ENCODE results near the gene MAP3K15. TPM values are rescaled to one million over a fixed set of nuclear protein-coding genes. Genes with fewer than 3 reads are reported as not detected.
A peak's percentile ranks its signal among the peaks of the same experiment; 100 is the strongest.

Gene MAP3K15
- total RNA-seq, 6 experiments from 2014 or later = 0.09 TPM; not detected in 5

- TF ChIP-seq, protein P1, sequence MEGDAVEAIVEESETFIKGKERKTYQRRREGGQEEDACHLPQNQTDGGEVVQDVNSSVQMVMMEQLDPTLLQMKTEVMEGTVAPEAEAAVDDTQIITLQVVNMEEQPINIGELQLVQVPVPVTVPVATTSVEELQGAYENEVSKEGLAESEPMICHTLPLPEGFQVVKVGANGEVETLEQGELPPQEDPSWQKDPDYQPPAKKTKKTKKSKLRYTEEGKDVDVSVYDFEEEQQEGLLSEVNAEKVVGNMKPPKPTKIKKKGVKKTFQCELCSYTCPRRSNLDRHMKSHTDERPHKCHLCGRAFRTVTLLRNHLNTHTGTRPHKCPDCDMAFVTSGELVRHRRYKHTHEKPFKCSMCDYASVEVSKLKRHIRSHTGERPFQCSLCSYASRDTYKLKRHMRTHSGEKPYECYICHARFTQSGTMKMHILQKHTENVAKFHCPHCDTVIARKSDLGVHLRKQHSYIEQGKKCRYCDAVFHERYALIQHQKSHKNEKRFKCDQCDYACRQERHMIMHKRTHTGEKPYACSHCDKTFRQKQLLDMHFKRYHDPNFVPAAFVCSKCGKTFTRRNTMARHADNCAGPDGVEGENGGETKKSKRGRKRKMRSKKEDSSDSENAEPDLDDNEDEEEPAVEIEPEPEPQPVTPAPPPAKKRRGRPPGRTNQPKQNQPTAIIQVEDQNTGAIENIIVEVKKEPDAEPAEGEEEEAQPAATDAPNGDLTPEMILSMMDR (IDR thresholded peaks at IDR 0.05) = no peak
- no peak for TF ChIP-seq POLR2A (IDR thresholded peaks at IDR 0.05)
- ATAC-seq = no peak
Measured at GRCh38 chrX:19350941-19351384, 164.3 kb downstream of the MAP3K15 start.

GRCh38 chrX:19349264-19349663 lies 166.0 kb downstream of the MAP3K15 start:
- ATAC-seq = no peak
- WGBS (ENCODE audit: insufficient coverage, low coverage, low lambda C conversion rate, missing lambda C conversion rate) = 43% methylated on average over 2 of the region's 2 CpGs

More at GRCh38 chrX:19350941-19351384, 164.3 kb downstream of the MAP3K15 start:
- Histone ChIP-seq H3K36me3 (peaks cover 0 to 32% (median 7%) of the 10 kb centered on the region in 4 donors), H3K27ac (no peak overlapping the region), H3K4me1 (peaks cover 0 to 12% (median 2%) of the 10 kb centered on the region in 4 donors), H3K27me3 (no peaks in the 10 kb centered on the region), H3K9me3 (no peaks in the 10 kb centered on the region), H3K4me3 (no peak overlapping the region)
- intact Hi-C loops (cut with DNase I) = no loop called here
- no peak for DNase-seq
- 50% methylated on average over 8 of the region's 8 CpGs for WGBS (ENCODE audit: insufficient coverage, low coverage, low lambda C conversion rate, missing lambda C conversion rate)

GRCh38 chrX:19347916-19348315 lies 167.4 kb downstream of the MAP3K15 start:
- intact Hi-C loops (cut with DNase I) = loop anchor here in 1 of 2 donors (10.0 kb wide), 1 partner anchor 953 kb away; no protein-coding TSS in a partner anchor
- no peaks in the 10 kb centered on the region for H3K9me3 ChIP-seq
- TF ChIP-seq, protein P1 (IDR thresholded peaks at IDR 0.05) = no peak
- TF ChIP-seq POLR2A (IDR thresholded peaks at IDR 0.05) = no peak

More at GRCh38 chrX:19349264-19349663, 166.0 kb downstream of the MAP3K15 start:
- Histone ChIP-seq H3K27ac (no peak overlapping the region), H3K27me3 (no peaks in the 10 kb centered on the region), H3K4me1 (peaks cover 0 to 10% (median 0%) of the 10 kb centered on the region in 4 donors), H3K36me3 (peaks cover 0 to 26% (median 5%) of the 10 kb centered on the region in 4 donors), H3K4me3 (no peak overlapping the region), H3K9me3 (no peaks in the 10 kb centered on the region)
- TF ChIP-seq POLR2A (IDR thresholded peaks at IDR 0.05) = no peak
- TF ChIP-seq, protein P1 (IDR thresholded peaks at IDR 0.05) = no peak
- no peak for DNase-seq
- intact Hi-C loops (cut with DNase I) = loop anchor here in 1 of 2 donors (10.0 kb wide), 1 partner anchor 954 kb away; no protein-coding TSS in a partner anchor

DNA sequence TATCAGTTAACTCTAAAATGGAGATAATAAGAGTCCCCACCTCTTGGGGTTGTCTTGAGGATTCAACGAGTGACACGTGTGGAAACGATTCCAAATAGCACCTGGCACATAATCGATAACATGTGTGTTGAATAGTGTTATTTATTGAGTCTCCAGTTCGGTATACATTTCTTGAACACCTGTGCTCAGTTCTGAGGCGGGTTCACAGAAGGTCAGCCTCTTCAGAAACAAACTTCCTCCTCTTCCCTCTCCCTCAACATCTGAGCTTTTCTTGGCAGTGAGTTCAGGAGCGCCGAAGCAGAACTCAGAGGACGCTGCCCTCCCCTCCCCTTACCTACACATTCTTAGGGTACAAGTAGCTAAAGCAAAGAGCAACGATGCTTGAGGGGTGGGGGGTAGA lies 170.6 kb downstream of the MAP3K15 start:
- ATAC-seq = no peak
- H3K27ac ChIP-seq = no peak overlapping the region
- no peak for DNase-seq

More at GRCh38 chrX:19347916-19348315, 167.4 kb downstream of the MAP3K15 start:
- Histone ChIP-seq H3K4me3 (no peak overlapping the region), H3K27me3 (no peaks in the 10 kb centered on the region), H3K36me3 (peaks cover 0 to 23% (median 5%) of the 10 kb centered on the region in 4 donors), H3K27ac (no peak overlapping the region), H3K4me1 (peaks cover 0 to 6% (median 0%) of the 10 kb centered on the region in 4 donors)
- ATAC-seq (no peak), DNase-seq (no peak)
- WGBS (ENCODE audit: insufficient coverage, low coverage, low lambda C conversion rate, missing lambda C conversion rate) = 67% methylated on average over 3 of the region's 3 CpGs

More for the DNA sequence above, 170.6 kb downstream of the MAP3K15 start:
- Histone ChIP-seq H3K9me3 (no peaks in the 10 kb centered on the region), H3K4me3 (peak overlapping the region; percentile 58 to 68 (median 68)), H3K4me1 (peaks cover 0 to 6% (median 0%) of the 10 kb centered on the region in 4 donors), H3K27me3 (no peaks in the 10 kb centered on the region), H3K36me3 (peaks cover 0 to 2% (median 0%) of the 10 kb centered on the region in 4 donors)
- TF ChIP-seq POLR2A (IDR thresholded peaks at IDR 0.05) = no peak
- TF ChIP-seq, protein P1 (IDR thresholded peaks at IDR 0.05) = no peak
- WGBS (ENCODE audit: insufficient coverage, low coverage, low lambda C conversion rate, missing lambda C conversion rate) = 27% methylated on average over 9 of the region's 10 CpGs
- intact Hi-C loops (cut with DNase I) = loop anchor here in 1 of 2 donors (10.0 kb wide), 1 partner anchor 950 kb away; no protein-coding TSS in a partner anchor
